Measurements from ENCODE around the gene PDE1A.

PDE1A gene

GRCh38 chr2:182426918-182427240, at the start of gene PDE1A:
Gene PDE1A (minus strand): TSS chr2:182427036.
- no peak for DNase-seq (ENCODE audit: low read depth, low spot score)

- DNase-seq (ENCODE audit: low read depth, low spot score): no peak
Observed at GRCh38 chr2:182473635-182474034, 46.8 kb upstream of the PDE1A start.

GRCh38 chr2:182463760-182464159, 36.9 kb upstream of the PDE1A start:
- DNase-seq (ENCODE audit: low read depth, low spot score): no peak

- no peak for DNase-seq (ENCODE audit: low read depth, low spot score)
Observed at GRCh38 chr2:182456784-182457183, 29.9 kb upstream of the PDE1A start.

- no peak for DNase-seq (ENCODE audit: low read depth, low spot score)
Observed at GRCh38 chr2:182452456-182452990, 25.7 kb upstream of the PDE1A start.

- DNase-seq (ENCODE audit: low read depth, low spot score): no peak
Observed at GRCh38 chr2:182448371-182448770, 21.5 kb upstream of the PDE1A start.

- DNase-seq (ENCODE audit: low read depth, low spot score): no peak
Observed at GRCh38 chr2:182447863-182448262, 21.0 kb upstream of the PDE1A start.

GRCh38 chr2:182447163-182447562, 20.3 kb upstream of the PDE1A start:
- no peak for DNase-seq (ENCODE audit: low read depth, low spot score)

GRCh38 chr2:182446087-182446486, 19.3 kb upstream of the PDE1A start:
- DNase-seq (ENCODE audit: low read depth, low spot score): no peak

- DNase-seq (ENCODE audit: low read depth, low spot score): no peak
Observed at GRCh38 chr2:182445391-182445965, 18.6 kb upstream of the PDE1A start.

GRCh38 chr2:182444806-182445205, 18.0 kb upstream of the PDE1A start:
- DNase-seq (ENCODE audit: low read depth, low spot score): no peak

- DNase-seq (ENCODE audit: low read depth, low spot score): no peak
Observed at GRCh38 chr2:182444170-182444569, 17.3 kb upstream of the PDE1A start.

- DNase-seq (ENCODE audit: low read depth, low spot score): no peak
Observed at GRCh38 chr2:182436252-182436651, 9.4 kb upstream of the PDE1A start.

GRCh38 chr2:182435754-182436153, 8.9 kb upstream of the PDE1A start:
- no peak for DNase-seq (ENCODE audit: low read depth, low spot score)

- no peak for DNase-seq (ENCODE audit: low read depth, low spot score)
Observed at GRCh38 chr2:182432051-182432450, 5.2 kb upstream of the PDE1A start.

GRCh38 chr2:182428476-182428875, 1.6 kb upstream of the PDE1A start:
- no peak for DNase-seq (ENCODE audit: low read depth, low spot score)

- no peak for DNase-seq (ENCODE audit: low read depth, low spot score)
Observed at GRCh38 chr2:182426082-182426917, 536 bp downstream of the PDE1A start.

GRCh38 chr2:182422864-182423263, 4.0 kb downstream of the PDE1A start:
- DNase-seq (ENCODE audit: low read depth, low spot score): no peak

- no peak for DNase-seq (ENCODE audit: low read depth, low spot score)
Observed at GRCh38 chr2:182420669-182421068, 6.2 kb downstream of the PDE1A start.

GRCh38 chr2:182416861-182417260, 10.0 kb downstream of the PDE1A start:
- no peak for DNase-seq (ENCODE audit: low read depth, low spot score)

- DNase-seq (ENCODE audit: low read depth, low spot score): no peak
Observed at GRCh38 chr2:182416191-182416590, 10.6 kb downstream of the PDE1A start.

GRCh38 chr2:182415771-182416170, 11.1 kb downstream of the PDE1A start:
- no peak for DNase-seq (ENCODE audit: low read depth, low spot score)

GRCh38 chr2:182412858-182413257, 14.0 kb downstream of the PDE1A start:
- no peak for DNase-seq (ENCODE audit: low read depth, low spot score)
